22Rv1 (cell line): ENCODE data around the gene RCBTB2.

Experiments used
- H3K27ac ChIP-seq: fragments of 450-650 bp; 2 replicates; pipeline ENCODE4 v1.5.1; 2017
- ZFX ChIP-seq: fragments of 450-650 bp; IDR thresholded peaks from 2 replicates; pipeline ENCODE4 v1.6.1; 2017; ENCODE audit warnings: antibody characterized with exemption, borderline replicate concordance
- TF ChIP-seq, protein P1 (sequence below): fragments of 450-650 bp; IDR thresholded peaks from 2 replicates; pipeline ENCODE4 v1.5.1; 2017; ENCODE audit warnings: mild to moderate bottlenecking

RCBTB2 gene

DNA sequence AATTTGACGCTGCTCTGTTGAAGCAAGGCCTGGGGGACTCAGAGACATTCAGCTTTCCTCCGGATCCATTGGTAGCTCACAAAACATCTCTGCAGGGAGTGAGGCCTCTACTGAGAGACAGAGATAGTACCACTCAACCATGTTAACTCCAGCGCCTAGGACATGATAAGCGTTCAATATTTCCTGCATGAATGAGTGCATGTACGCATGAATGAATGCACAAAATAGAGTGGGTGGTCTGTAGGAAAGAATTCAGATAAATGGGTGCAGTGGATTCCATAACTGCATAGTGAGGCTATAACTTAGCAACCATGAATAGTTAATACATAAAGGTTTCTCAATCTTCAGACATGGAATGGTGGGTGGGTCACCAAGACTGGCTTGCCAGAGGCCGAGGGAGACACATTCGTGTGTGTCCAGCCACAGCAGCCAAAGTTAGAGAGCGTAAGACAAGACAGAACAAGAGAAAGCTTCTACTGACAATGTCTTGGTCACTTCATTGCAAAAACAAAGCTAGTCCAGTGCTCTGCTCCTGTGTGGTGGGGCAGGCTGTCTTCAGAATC lies 36.3 kb upstream of the RCBTB2 start:
- H3K27ac ChIP-seq = no peak overlapping the region
- TF ChIP-seq, protein P1, sequence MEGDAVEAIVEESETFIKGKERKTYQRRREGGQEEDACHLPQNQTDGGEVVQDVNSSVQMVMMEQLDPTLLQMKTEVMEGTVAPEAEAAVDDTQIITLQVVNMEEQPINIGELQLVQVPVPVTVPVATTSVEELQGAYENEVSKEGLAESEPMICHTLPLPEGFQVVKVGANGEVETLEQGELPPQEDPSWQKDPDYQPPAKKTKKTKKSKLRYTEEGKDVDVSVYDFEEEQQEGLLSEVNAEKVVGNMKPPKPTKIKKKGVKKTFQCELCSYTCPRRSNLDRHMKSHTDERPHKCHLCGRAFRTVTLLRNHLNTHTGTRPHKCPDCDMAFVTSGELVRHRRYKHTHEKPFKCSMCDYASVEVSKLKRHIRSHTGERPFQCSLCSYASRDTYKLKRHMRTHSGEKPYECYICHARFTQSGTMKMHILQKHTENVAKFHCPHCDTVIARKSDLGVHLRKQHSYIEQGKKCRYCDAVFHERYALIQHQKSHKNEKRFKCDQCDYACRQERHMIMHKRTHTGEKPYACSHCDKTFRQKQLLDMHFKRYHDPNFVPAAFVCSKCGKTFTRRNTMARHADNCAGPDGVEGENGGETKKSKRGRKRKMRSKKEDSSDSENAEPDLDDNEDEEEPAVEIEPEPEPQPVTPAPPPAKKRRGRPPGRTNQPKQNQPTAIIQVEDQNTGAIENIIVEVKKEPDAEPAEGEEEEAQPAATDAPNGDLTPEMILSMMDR = no peak
- TF ChIP-seq ZFX = no peak

DNA sequence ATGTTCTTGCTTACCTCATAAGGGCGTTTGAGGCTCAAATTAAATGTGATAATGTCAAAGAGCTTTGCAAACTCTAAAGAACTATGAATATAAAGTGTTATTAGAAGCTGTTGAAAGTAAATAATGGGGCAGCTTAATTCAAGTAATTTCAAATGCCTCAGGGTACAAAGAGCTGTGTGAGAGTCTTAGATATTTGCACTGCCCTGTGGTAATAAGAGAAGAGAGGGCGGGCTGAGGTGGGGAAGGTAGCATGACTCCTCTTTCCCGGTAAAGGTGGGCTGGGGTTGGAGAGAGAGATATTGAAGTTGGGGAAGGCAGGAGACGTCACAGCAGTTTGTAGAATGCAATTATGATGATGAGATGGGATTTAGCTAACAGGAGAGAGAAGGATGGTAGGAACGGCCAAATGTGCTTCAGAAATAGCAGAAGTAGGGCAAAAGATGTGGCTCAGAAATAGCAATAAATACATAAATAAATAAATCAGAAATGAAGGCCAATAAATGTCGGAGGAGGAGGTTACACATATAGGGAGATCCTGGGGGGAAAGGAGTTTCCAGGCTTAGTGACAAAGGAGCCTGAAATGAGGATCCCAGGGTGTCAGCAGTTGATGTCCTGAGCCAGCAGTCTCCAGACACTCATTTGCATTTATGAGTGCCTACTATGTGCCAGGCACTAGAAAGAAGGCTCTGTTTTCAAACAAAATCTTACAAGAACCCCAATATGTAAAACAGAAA lies 35.7 kb upstream of the RCBTB2 start:
- TF ChIP-seq, protein P1 = no peak
- TF ChIP-seq ZFX = no peak
- peak overlapping the region; percentile 39 for H3K27ac ChIP-seq

DNA sequence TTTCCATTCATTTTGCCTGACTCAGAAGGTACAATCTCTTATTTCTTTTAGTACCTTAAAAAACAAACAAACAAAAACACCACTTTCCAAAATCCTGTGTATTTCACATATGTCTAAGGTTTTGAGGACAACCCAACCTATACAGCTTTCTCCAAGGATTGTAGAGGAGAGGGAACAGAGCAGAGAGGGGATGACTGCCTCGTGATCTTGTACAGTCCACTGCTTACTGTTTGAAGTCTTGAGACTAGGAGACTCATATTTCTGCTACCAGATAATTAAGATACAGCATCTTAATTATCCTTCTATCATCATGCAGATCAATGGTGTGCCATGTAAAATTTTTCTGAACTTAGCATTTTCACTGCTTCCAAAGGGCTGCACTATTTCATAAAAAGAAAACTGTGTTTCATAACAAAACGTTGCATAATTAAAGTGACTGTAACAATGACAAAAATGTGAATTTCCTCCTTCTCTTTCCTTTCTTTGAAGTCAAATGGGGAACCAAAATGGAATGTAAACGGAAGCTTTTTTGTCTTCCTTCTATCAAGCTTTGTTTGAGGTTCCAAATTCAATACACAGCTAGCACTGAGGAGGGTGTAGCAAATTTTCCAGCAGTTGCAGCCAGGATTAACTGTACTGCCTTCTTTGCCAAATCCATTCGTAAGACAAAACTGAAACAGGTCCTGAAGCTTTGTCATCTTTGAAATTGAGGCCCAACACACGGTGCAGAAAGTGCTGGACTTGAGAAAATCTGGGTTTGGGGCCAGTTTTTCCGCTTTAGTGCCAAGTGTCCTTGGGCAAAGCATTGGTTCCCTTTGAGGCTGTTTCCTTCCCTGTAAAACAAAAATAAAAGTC lies 34.9 kb upstream of the RCBTB2 start:
- peak overlapping the region; percentile 39 for H3K27ac ChIP-seq
- TF ChIP-seq ZFX = no peak
- TF ChIP-seq, protein P1 = no peak

DNA sequence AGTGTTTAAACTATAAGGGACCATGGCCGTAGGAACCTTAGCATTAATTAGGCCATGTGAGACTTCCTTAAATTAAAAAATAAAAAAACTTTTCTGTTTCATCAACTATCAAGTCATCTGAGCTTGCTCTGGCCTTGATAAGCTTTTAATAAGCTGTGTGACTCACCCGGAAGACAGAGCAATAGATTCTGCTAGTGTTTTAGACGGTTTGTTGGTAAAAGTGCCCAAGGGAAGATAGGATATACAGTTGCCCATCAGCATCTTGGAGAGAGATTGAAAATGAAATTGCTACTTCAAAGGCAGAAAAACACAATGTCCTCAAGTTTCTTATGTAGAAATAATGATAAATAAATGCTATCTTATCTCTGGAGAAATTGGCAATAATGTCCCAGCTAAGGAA lies 31.2 kb upstream of the RCBTB2 start:
- H3K27ac ChIP-seq = peak overlapping the region; percentile 85
- TF ChIP-seq, protein P1 = no peak
- no peak for TF ChIP-seq ZFX

GRCh38 chr13:48563626-48564025 lies 30.7 kb upstream of the RCBTB2 start:
- H3K27ac ChIP-seq = peak overlapping the region; percentile 85
- no peak for TF ChIP-seq ZFX
- TF ChIP-seq, protein P1 = no peak

- TF ChIP-seq, protein P1 = no peak
- TF ChIP-seq ZFX = no peak
- peak overlapping the region; percentile 85 for H3K27ac ChIP-seq
Observed at GRCh38 chr13:48562296-48563066, 29.6 kb upstream of the RCBTB2 start.
